ENCODE results near the gene MZB1.
A peak's percentile ranks its signal among the peaks of the same experiment; 100 is the strongest.

The MZB1 gene, protein sequence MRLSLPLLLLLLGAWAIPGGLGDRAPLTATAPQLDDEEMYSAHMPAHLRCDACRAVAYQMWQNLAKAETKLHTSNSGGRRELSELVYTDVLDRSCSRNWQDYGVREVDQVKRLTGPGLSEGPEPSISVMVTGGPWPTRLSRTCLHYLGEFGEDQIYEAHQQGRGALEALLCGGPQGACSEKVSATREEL
- long read RNA-seq, donor 1: 0 reads
- long read RNA-seq, donor 2: 0 reads
- long read RNA-seq, donor 3: 0 reads
- long read RNA-seq, donor 4: 0 reads
- long read RNA-seq, donor 5: 0 reads
- long read RNA-seq, donor 6: 0 reads
- long read RNA-seq, donor 7, partial matches to known transcripts: 0 of 1 reads
- long read RNA-seq, donor 7, other reads (novel, unspliced or antisense): 0 of 1 reads
- long read RNA-seq, donor 8: 0 reads

DNA sequence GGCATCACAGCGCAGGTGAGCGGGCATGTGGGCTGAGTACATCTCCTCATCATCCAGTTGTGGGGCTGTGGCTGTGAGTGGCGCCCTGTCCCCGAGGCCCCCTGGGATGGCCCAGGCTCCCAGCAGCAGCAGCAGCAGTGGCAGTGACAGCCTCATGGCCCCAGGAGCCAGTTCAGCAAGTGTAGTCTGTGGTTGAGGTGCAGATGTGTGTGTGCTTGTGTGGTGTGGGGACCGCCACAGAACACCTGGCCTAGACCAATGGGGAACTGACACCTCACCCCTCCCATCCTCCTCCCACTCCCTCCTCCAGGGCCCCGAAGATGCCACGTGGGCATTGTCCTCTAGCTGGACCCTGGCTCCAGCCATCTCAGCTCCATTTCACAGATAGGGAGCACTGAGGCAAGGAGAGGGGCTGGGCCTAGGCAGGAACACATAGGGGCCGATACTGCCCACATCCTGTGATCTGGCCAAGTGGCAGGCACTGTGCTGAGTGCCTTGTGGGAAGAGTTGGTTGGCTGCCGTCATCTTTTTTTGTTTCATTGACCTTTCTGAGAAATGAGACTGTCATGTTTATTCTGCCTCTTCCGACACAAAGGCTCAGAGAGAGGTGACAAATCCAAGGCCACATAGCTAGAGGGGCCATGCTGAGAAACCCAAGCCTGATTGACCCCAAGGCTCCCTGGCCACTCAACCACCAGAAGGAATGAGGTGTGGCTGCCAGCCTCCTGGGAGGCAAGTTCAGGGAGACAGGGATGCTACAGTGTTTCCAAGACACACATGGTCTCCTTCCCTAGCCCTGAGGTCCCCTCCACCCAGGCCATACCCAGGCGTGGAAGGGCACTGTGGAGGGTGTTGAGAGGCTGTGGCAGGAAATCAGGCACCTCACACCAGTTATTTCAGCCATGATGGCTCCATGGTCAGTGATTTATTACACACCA lies at the start of gene MZB1:
Gene MZB1 (minus strand): TSS at position 213 of the 938 bp plus-strand sequence. CDS start 57 bp downstream, at position 156.
- no peak for DNase-seq

DNA sequence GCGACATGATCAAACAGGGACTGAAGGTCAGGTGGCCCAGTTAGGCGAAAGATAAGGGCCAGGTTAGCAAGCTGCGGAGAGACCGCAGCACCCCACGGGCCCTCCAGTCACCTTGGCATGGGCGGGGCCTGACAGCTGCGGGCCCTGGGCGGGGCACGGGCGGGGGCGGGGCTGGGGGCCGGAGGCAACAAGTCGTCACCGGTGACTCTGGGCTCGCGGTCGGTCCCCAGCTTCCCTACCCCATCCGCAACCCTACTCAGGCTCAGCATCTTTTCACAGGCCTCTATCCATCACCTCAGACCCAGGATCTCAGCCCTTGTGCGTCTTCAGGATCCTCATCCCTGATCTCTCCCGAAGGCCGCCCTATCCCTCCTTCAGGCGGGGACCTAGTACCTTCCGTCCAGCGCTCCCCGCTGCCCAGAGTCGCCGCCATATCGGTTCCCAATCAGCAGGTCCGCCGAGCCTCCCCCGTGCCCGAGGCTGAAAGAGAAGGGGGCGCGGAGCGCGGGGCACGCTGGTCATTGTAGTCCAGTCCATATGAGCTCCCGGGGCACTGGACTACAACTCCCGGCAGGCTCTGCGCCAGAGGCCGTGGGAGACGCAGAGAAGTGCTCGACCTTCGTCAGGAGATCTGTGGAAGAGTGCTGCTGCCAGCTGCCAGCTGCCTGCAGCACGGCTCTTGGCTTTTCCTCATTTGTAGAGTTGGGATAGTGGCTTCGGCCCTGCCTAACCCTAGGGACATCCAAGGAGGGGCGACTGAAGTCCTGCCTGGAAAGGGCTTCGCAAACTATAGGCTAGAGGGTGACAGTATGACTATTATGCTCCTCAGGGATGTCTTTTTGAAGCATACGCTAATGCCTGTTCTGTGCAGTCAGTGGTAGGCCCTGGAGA lies 49.5 kb upstream of the MZB1 start, which contains the start of gene DNAJC18:
Gene DNAJC18 (minus strand): TSS at position 513 of the 891 bp plus-strand sequence. CDS start 80 bp downstream, at position 433.
- DNase-seq: peak; percentile 91

DNA sequence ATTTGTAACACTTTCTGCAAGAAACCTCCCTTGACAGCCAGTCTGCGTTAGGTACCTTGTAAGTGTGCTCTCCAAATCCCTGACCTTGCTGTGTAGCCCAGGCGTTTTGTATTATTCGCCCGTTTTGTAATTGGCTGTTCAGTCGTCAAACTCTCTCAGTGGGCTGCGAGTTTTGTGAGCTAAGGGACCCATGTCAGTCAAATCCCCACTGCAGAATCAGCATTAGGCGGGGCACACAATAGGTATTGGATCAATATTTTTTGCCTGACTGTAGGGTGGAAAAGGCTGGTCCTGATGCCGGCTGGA lies 48.9 kb upstream of the MZB1 start:
- peak; percentile 40 for DNase-seq

- DNase-seq: no peak
Observed at GRCh38 chr5:139435676-139436075, 46.0 kb upstream of the MZB1 start.

GRCh38 chr5:139431706-139432105 lies 42.0 kb upstream of the MZB1 start:
- DNase-seq: no peak

DNA sequence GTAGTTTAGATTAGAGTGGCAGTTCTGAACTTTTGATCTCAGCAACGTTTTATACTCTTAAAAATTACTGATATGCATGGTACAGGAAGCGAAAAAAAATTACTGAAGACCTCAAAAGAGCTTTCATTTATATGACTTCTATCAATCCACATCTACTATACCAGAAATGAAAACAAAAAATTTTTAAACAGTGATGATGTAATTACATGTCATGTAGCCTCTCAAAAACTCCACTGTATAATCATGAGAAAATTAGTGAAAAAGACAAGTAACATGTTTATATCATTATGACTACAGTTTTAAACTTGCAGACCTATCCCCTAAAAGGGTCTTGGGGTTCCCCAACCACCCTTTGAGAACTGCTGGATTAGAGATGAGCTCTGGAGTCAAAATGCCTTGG lies 40.3 kb upstream of the MZB1 start:
- DNase-seq: no peak

- DNase-seq: no peak
Observed at GRCh38 chr5:139426203-139426885, 36.6 kb upstream of the MZB1 start.

DNA sequence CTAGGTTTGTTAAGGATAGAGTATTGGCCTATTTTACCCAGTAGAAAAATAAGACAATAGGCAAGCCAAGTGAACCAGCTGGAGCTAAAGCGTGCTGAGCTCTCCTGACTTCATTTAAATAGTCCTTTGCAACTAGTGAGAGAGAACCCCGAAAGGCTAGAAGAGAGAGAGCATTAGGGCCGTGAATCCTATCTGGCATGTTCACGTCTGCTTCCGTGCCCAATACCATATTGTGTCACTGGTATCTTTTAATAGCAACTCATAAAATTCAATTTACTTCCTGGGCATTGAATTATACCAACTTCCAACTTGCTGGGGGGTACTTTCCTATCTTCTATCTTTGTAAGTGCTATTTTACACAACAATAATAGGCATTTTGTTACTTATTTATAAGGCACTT lies 35.8 kb upstream of the MZB1 start:
- DNase-seq: no peak

DNA sequence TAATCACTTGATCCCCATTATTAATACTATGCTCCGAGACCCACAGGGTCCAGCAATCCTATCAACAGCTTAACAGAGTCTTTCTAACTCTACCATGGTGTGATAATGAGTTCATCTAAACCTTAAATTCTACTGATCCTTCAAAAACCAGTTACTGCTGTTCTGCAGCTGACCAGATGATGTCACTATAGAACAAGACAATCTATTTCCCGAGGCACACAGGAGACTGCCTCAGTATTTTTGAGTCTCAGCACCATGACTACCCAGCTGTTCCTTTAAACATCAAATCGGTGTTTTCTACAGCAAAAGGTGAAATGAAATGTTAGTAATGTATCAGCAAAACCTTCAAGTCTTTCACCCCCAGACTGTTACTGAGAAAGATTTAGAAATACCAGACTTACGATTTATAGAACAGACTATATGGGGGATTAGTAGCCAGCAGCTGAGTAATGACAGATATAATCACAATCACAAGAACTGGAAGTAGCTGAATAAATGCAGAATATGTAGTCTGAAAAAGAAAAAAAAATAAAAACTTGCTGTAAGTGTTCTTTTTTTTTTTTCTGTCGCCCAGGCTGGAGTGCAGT lies 32.7 kb upstream of the MZB1 start:
- DNase-seq: no peak

GRCh38 chr5:139419226-139420192 lies 29.8 kb upstream of the MZB1 start:
- DNase-seq: no peak

GRCh38 chr5:139418793-139419192 lies 29.1 kb upstream of the MZB1 start:
- DNase-seq: no peak

GRCh38 chr5:139417214-139417613 lies 27.5 kb upstream of the MZB1 start:
- no peak for DNase-seq

DNA sequence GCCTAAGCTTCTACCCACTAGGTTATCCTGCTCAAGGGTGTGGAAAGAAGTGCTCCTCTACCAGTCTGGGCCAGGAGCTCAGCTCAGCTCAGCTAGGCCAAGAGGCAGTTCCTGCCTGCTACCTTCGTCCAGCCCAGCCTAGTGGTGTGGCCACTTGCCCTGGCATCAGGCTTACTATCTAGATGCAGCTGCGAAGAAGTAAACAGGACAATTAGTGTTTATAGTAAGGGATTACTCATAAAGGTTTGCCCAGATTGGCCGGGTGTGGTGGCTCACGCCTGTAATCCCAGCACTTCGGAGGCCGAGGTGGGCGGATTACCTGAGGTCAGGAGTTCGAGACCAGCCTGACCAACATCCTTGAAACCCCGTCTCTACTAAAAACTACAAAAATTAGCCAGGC lies 26.9 kb upstream of the MZB1 start:
- no peak for DNase-seq

DNA sequence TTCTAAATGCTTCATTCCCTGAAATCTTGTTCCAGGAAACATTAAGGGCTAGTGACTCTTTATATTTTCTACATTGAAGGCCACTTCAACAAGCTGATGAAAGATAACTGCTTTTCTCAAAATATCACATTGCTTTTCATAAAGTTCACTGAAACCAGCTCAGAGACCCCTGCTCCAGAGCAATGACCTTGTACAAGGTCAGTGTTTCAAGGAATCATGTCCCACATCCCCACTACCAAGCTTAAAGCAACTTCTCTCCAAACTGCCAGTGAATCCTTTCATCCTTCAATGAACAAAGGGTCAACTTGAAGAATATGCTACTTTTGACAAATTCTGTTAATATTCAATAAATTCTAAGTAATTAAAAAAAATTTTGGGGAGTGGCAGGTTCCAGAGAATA lies 26.2 kb upstream of the MZB1 start:
- no peak for DNase-seq

GRCh38 chr5:139415221-139415861 lies 25.6 kb upstream of the MZB1 start:
- DNase-seq: no peak

DNA sequence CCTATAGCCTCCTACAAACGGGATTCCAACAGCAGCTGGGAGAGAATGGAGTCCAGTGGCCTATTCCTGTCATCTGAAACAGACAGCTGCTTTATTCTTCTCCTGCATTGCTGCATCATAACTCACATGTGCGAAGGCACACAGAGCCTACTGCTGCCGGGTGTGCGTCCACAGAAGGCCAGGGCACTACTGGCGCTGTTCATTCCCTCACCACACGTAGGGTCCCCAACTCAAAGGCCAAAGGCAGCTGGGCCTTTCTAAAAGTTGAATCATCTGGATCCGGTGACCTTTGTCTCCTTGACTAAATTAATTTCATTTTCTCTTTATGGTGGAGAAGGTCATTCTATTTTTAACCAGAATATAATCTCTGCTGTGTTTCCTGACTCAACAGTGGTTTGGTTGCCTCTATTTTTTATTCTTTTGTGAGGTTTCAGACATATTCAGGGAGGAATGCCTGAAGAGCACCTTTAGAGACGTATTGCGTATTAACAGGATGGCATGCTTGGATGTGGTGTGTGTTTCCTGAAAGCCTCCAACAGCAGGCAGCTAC lies 24.9 kb upstream of the MZB1 start:
- no peak for DNase-seq

DNA sequence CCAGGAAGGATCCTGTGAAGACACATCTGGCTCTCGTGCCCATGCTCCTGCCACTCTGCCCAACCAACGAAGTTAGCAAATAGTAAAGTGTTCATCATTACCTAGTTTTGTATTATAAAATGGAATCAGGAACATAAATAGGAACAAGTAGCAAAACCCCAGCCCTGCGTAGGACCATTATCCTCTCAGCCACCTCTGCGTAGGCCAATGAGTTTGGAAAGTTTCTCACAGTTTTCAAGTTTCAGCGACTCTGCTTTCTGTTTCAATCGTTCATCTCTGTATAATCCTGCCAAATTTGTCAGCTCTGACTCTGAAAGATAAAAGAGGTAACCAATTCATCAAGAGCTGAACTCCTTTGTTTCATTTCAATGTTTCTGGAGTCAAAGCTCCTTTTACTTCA lies 24.2 kb upstream of the MZB1 start:
- DNase-seq: no peak

DNA sequence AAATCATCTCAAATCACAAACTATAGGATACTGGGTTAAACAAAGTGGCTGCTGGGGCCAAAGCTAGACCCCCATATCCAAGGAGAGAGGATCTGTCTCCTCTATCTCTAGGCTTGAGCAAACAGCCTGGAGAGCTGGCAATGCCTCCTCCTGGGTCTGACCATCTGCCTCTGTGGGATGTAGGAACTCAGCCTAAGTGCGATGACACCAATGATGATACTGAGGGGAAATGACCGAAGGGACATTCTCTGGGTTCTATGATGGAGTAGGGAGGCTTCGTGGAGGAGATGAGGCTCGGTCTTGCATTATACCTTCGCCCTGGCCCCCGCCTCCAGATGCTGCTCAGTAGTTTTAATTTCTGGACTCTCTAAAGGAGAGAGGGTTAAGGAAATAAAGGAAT lies 23.4 kb upstream of the MZB1 start:
- no peak for DNase-seq

Measured in right kidney (tissue), 9 donors.